SK-N-SH (cell line): ENCODE data around the gene GUCY2F. TPM values are rescaled to one million over a fixed set of nuclear protein-coding genes. Genes with fewer than 3 reads are reported as not detected.

ENCODE experiments used
- CTCF ChIA-PET: fragments of 300-600, 350-600 bp; formaldehyde crosslinking; extraction: SDS; loops from one replicate; lab custom pipeline; 2021; lab: Yijun Ruan, JAX
- POLR2A ChIA-PET: fragments of 350-600 bp; sonication (Branson Sonifier 250); formaldehyde crosslinking; extraction: SDS; loops from one replicate; lab custom pipeline; 2020; ENCODE audit warnings: antibody characterized with exemption, inconsistent platforms; lab: Yijun Ruan, JAX
- DNase-seq: peaks from one replicate; pipeline ENCODE4 v3.0.0; 2012
- H2AFZ ChIP-seq: fragments of 200-600 bp; sonication (generic); 2 replicates; pipeline ENCODE4 v1.8.1; 2016; ENCODE audit warnings: antibody characterized with exemption, mild to moderate bottlenecking, low read depth
- H3F3A ChIP-seq: fragments of 200-600 bp; sonication (generic); replicated peaks from 2 replicates; pipeline ENCODE3; 2016; ENCODE audit warnings: antibody characterized with exemption, mild to moderate bottlenecking; ENCODE audit not compliant: insufficient read depth
- H3K27ac ChIP-seq, 2 experiments: fragments of 200-500 bp in 1 of 2; fragments of 200-600 bp in 1 of 2; sonication (Bioruptor generic) in 1 of 2; sonication (generic), shearing (Covaris generic) in 1 of 2; 2 replicates each; pipeline versions ENCODE4 v1.5.1 to v1.6.1; 2014 to 2016; ENCODE audit warnings: low read depth in 2 of 2, inconsistent platforms in 1 of 2, low read length in 1 of 2, mild to moderate bottlenecking in 1 of 2, mixed read lengths in 1 of 2
- H3K27me3 ChIP-seq: fragments of 200-600 bp; sonication (generic), shearing (Covaris generic); 2 replicates; pipeline ENCODE4 v1.6.1; 2016; ENCODE audit warnings: mixed run types; ENCODE audit not compliant: insufficient read depth
- H3K36me3 ChIP-seq, 2 experiments: fragments of 200-500 bp in 1 of 2; fragments of 200-600 bp in 1 of 2; sonication (Bioruptor generic) in 1 of 2; sonication (generic) in 1 of 2; replicated peaks in 1 of 2; 2 replicates each; pipeline versions ENCODE3 to v1.5.1; 2014 to 2016; ENCODE audit warnings: low read length in 1 of 2, mild to moderate bottlenecking in 1 of 2; ENCODE audit not compliant: insufficient read depth in 2 of 2, control insufficient read depth in 1 of 2
- H3K4me1 ChIP-seq, 2 experiments: fragments of 200-500 bp in 1 of 2; fragments of 200-600 bp in 1 of 2; sonication (Bioruptor generic) in 1 of 2; sonication (generic), shearing (Covaris generic) in 1 of 2; 2 replicates each; pipeline versions ENCODE4 v1.5.1 to v1.6.1; 2014 to 2016; ENCODE audit warnings: low read depth in 1 of 2, low read length in 1 of 2, mixed run types in 1 of 2; ENCODE audit not compliant: insufficient read depth in 2 of 2, control insufficient read depth in 1 of 2
- H3K4me2 ChIP-seq: fragments of 200-600 bp; sonication (generic), shearing (Covaris generic); 2 replicates; pipeline ENCODE4 v1.6.1; 2017; ENCODE audit warnings: mixed run types
- H3K4me3 ChIP-seq, 2 experiments: fragments of 200-500 bp in 1 of 2; fragments of 200-600 bp in 1 of 2; sonication (Bioruptor generic) in 1 of 2; sonication (generic), shearing (Covaris generic) in 1 of 2; 2 replicates each; pipeline versions ENCODE4 v1.5.1 to v1.8.1; 2014 to 2016; ENCODE audit warnings: low read depth in 2 of 2, inconsistent platforms in 1 of 2, low read length in 1 of 2, mild to moderate bottlenecking in 1 of 2, mixed read lengths in 1 of 2, moderate library complexity in 1 of 2
- H3K79me2 ChIP-seq: fragments of 200-600 bp; sonication (generic); 2 replicates; pipeline ENCODE4 v1.8.1; 2017; ENCODE audit warnings: mild to moderate bottlenecking; ENCODE audit not compliant: insufficient read depth
- H3K9ac ChIP-seq: fragments of 200-600 bp; sonication (generic); 2 replicates; pipeline ENCODE4 v1.6.1; 2017; ENCODE audit warnings: mixed run types
- H3K9me2 ChIP-seq: fragments of 200-600 bp; sonication (generic); 2 replicates; pipeline ENCODE4 v1.6.1; 2017; ENCODE audit warnings: mixed run types
- H3K9me3 ChIP-seq: fragments of 200-600 bp; sonication (generic); 2 replicates; pipeline ENCODE4 v1.6.1; 2017; ENCODE audit warnings: mixed run types, mild to moderate bottlenecking, moderate library complexity
- H4K20me1 ChIP-seq: fragments of 200-600 bp; sonication (generic); 2 replicates; pipeline ENCODE4 v1.6.1; 2017; ENCODE audit warnings: mild to moderate bottlenecking, mixed run types; ENCODE audit not compliant: insufficient read depth
- CHD2 ChIP-seq: fragments of 150-350 bp; IDR thresholded peaks from 2 replicates; pipeline ENCODE4 v1.6.1; 2018; ENCODE audit warnings: low read length; ENCODE audit not compliant: partially characterized antibody
- ELF1 ChIP-seq: IDR thresholded peaks from 2 replicates; pipeline ENCODE4 v1.4.0; 2012
- EP300 ChIP-seq, 2 experiments: IDR thresholded peaks; 2 replicates each; pipeline versions ENCODE4 v1.4.0 to v1.6.1; 2012; ENCODE audit warnings: borderline replicate concordance in 1 of 2, low read depth in 1 of 2, low read length in 1 of 2
- FOXJ3 ChIP-seq: sonication (generic); formaldehyde crosslinking; IDR thresholded peaks from 2 replicates; pipeline ENCODE4 v1.5.1; 2020; ENCODE audit warnings: mild to moderate bottlenecking, missing genetic modification reagents
- GABPA ChIP-seq: IDR thresholded peaks from 2 replicates; pipeline ENCODE4 v1.4.0; 2012; ENCODE audit warnings: low read depth, mild to moderate bottlenecking
- GATA2 ChIP-seq: sonication (generic); formaldehyde crosslinking; IDR thresholded peaks from 2 replicates; pipeline ENCODE4 v1.5.0; 2020; ENCODE audit warnings: mild to moderate bottlenecking, missing genetic modification reagents
- IRF3 ChIP-seq: fragments of 150-350 bp; IDR thresholded peaks from 2 replicates; pipeline ENCODE4 v1.6.1; 2016; ENCODE audit warnings: mild to moderate bottlenecking, low read depth, low read length
- MAX ChIP-seq: IDR thresholded peaks from 2 replicates; pipeline ENCODE4 v1.4.0; 2012; ENCODE audit warnings: low read depth
- NFIC ChIP-seq: IDR thresholded peaks from 2 replicates; pipeline ENCODE4 v1.4.0; 2012; ENCODE audit warnings: borderline replicate concordance
- NRF1 ChIP-seq: IDR thresholded peaks from 2 replicates; pipeline ENCODE4 v1.6.1; 2012; ENCODE audit warnings: low read depth, mild to moderate bottlenecking, low read length
- PBX3 ChIP-seq: IDR thresholded peaks from 2 replicates; pipeline ENCODE4; 2012
- POLR2AphosphoS5 ChIP-seq: IDR thresholded peaks from 2 replicates; pipeline ENCODE4 v1.6.1; 2012; ENCODE audit warnings: low read depth, low read length
- RAD21 ChIP-seq: IDR thresholded peaks from 2 replicates; pipeline ENCODE4 v1.6.1; 2012; ENCODE audit warnings: mild to moderate bottlenecking, low read length
- RCOR1 ChIP-seq: fragments of 150-350 bp; IDR thresholded peaks from 2 replicates; pipeline ENCODE4 v1.6.1; 2017; ENCODE audit warnings: antibody characterized with exemption, low read length
- REST ChIP-seq: IDR thresholded peaks from 2 replicates; pipeline ENCODE4 v1.6.1; 2012; ENCODE audit warnings: mild to moderate bottlenecking, low read depth, low read length, moderate library complexity
- SIN3A ChIP-seq: IDR thresholded peaks from 2 replicates; pipeline ENCODE4 v1.6.1; 2012; ENCODE audit warnings: low read depth, mild to moderate bottlenecking, low read length, moderate library complexity, borderline replicate concordance
- YY1 ChIP-seq: IDR thresholded peaks from 2 replicates; pipeline ENCODE4 v1.4.0; 2012; ENCODE audit warnings: low read depth, mild to moderate bottlenecking
- ZBTB33 ChIP-seq: IDR thresholded peaks from 2 replicates; pipeline ENCODE4 v1.4.0; 2012; ENCODE audit warnings: low read depth, borderline replicate concordance
- WGBS: methylation state at CpG from one replicate; pipeline ENCODE4 v1.1.6; 2017; ENCODE audit warnings: low lambda C conversion rate; 5-methylcytosine and 5-hydroxymethylcytosine counted together
- polyA plus RNA-seq, 3 experiments: library from polyadenylated mRNA; depleted of rRNA; stranded (reverse); fragments of >200 nt; gene quantifications; 2 replicates each; pipeline ENCODE4 v1.2.3, GENCODE V29; 2012

GUCY2F gene
- polyA plus RNA-seq, 1 of the 3 experiments (the other 2 are of a cell fraction): not detected

GRCh38 chrX:109344101-109344500 is 137.8 kb downstream of the GUCY2F start:
- H3K4me1 ChIP-seq: no peaks in the 10 kb centered on the region
- no peak for DNase-seq
- no peaks in the 10 kb centered on the region for H3F3A ChIP-seq
- ChIA-PET POLR2A (no interaction called here), CTCF (no interaction called here)
- WGBS: 0% methylated on average over 1 of the region's 1 CpG
- no peak overlapping the region for H2AFZ ChIP-seq
- no peak overlapping the region for H3K4me2 ChIP-seq
- no peaks in the 10 kb centered on the region for H3K9me3 ChIP-seq
- no peaks in the 10 kb centered on the region for H4K20me1 ChIP-seq
- no peaks in the 10 kb centered on the region; the same call in 1 of the 2 replicates for H3K27me3 ChIP-seq
- no peaks in the 10 kb centered on the region for H3K9me2 ChIP-seq
- no peak overlapping the region for H3K27ac ChIP-seq
- H3K4me3 ChIP-seq: no peak overlapping the region
- H3K36me3 ChIP-seq: no peaks in the 10 kb centered on the region
- TF ChIP-seq MAX (no peak), SIN3A (no peak), REST (no peak), ELF1 (no peak), RAD21 (no peak), POLR2AphosphoS5 (no peak), PBX3 (no peak), GATA2 (CRISPR knock-in tag) (no peak), YY1 (no peak), ZBTB33 (no peak), GABPA (no peak), NFIC (no peak), NRF1 (no peak), FOXJ3 (CRISPR knock-in tag) (no peak), RCOR1 (no peak), EP300 (IDR thresholded peaks at IDR 0.05; ENCODE audit: borderline replicate concordance in 1 of 2, low read depth in 1 of 2, low read length in 1 of 2) (no peak), CHD2 (no peak), IRF3 (no peak)
- H3K79me2 ChIP-seq: no peaks in the 10 kb centered on the region
- H3K9ac ChIP-seq: no peak overlapping the region
